GM18508 (cell line): ENCODE measurements around the gene RASL10B.

Source experiments
- ATAC-seq: cut with Tn5 transposase; IDR thresholded peaks from one replicate; pipeline ENCODE4 v1.9.1; 2021; ENCODE audit warnings: moderate number of reproducible peaks; ENCODE audit not compliant: insufficient read depth, unreplicated experiment

The RASL10B gene

DNA sequence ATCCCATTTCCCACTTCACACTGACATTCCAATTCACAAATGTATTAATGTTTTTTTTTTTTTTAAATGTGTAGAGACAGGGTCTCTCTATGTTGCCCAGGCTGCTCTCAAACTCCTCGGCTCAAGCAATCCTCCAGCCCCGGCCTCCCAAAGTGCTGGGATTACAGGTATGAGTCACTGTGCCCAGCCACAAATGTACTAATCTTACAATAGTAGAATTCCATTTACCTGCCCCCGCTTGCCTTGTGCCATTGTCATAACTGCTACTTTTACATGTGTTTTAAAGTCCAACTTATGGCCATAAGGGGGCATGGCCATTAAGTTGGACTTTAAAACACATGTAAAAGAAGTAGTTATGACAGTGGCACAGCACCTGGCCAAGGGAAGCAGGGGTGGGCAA is 59.4 kb downstream of the RASL10B start:
- ATAC-seq: no peak

DNA sequence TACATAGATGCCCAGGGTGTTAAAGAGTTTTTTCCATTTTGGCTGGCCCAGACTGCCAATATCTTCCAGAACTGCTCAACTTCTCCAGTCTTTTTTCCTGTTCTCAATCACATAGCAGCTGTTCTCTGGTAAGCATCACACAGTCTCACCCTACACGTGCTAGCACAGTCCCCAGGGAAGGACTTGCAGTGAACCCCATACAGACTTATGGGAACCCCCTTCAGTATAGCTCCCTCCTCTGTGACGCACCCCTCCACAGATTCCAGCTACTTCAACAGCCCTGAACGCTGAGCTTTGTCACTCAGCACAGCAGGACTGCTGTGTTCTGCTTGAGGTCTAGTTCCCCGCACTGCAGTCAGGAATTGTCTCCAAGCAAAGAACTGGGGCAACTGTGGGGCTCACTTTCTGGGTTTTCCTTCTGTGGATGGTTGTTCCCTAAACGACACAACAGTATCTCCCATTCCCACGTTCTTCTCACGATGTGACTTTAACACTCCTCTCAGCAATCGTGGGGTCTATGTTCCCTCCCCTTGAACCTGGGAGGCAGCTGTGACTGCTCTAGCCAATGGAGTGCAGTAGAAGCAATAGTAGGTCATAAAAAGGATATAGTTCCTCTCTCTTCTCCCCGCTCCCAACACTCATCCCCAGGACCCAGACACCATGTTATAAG is 60.4 kb downstream of the RASL10B start:
- no peak for ATAC-seq
